HepG2 (cell line): ENCODE results near the gene PIK3CD. TPM values are rescaled to one million over a fixed set of nuclear protein-coding genes. Genes with fewer than 3 reads are reported as not detected.

Experiments
- ATF2 ChIP-seq: sonication (generic); formaldehyde crosslinking; IDR thresholded peaks from 2 replicates; pipeline ENCODE4 v1.4.0; 2020; ENCODE audit warnings: missing genetic modification reagents
- BCL3 ChIP-seq: sonication (generic); formaldehyde crosslinking; IDR thresholded peaks from 2 replicates; pipeline ENCODE4 v1.5.1; 2020; ENCODE audit warnings: mild to moderate bottlenecking, missing genetic modification reagents, moderate library complexity
- ELF4 ChIP-seq: sonication (generic); formaldehyde crosslinking; IDR thresholded peaks from 2 replicates; pipeline ENCODE4 v1.5.0; 2020; ENCODE audit warnings: missing genetic modification reagents, mild to moderate bottlenecking, moderate library complexity, borderline replicate concordance
- GATAD2A ChIP-seq: IDR thresholded peaks from 2 replicates; pipeline ENCODE4 v1.6.1; 2016
- GLI4 ChIP-seq: sonication (generic); formaldehyde crosslinking; IDR thresholded peaks from 2 replicates; pipeline ENCODE4 v1.5.1; 2020; ENCODE audit warnings: missing genetic modification reagents, mild to moderate bottlenecking, moderate library complexity, borderline replicate concordance
- MED8 ChIP-seq: sonication (generic); formaldehyde crosslinking; IDR thresholded peaks from 2 replicates; pipeline ENCODE4 v1.8.1; 2023; ENCODE audit warnings: mild to moderate bottlenecking, missing genetic modification reagents; ENCODE audit not compliant: insufficient replicate concordance
- MIER2 ChIP-seq: IDR thresholded peaks from 2 replicates; pipeline ENCODE4 v1.6.1; 2016; ENCODE audit warnings: missing biosample characterization, missing genetic modification reagents
- NFYC ChIP-seq: IDR thresholded peaks from 2 replicates; pipeline ENCODE4 v1.6.1; 2016; ENCODE audit warnings: missing genetic modification reagents, missing compliant biosample characterization
- PTBP1 ChIP-seq: fragments of 200-400 bp; formaldehyde crosslinking; IDR thresholded peaks from 2 replicates; pipeline ENCODE4 v1.6.1; 2018; ENCODE audit warnings: low read length, low read depth; ENCODE audit not compliant: poor library complexity, severe bottlenecking
- RBFOX2 ChIP-seq: fragments of 200-400 bp; formaldehyde crosslinking; IDR thresholded peaks from 2 replicates; pipeline ENCODE4 v1.6.1; 2017; ENCODE audit warnings: low read depth, mild to moderate bottlenecking, low read length
- REL ChIP-seq: sonication (generic); formaldehyde crosslinking; conservative IDR thresholded peaks from 2 replicates; pipeline ENCODE4 v1.8.0; 2022; ENCODE audit warnings: mild to moderate bottlenecking, missing genetic modification reagents, moderate library complexity
- SCMH1 ChIP-seq: sonication (generic); formaldehyde crosslinking; IDR thresholded peaks from 2 replicates; pipeline ENCODE4 v1.9.0; 2021; ENCODE audit warnings: missing genetic modification reagents, mild to moderate bottlenecking, borderline replicate concordance
- SMARCE1 ChIP-seq: fragments of 450-650 bp; IDR thresholded peaks from 2 replicates; pipeline ENCODE4 v1.6.1; 2017; ENCODE audit warnings: borderline replicate concordance
- SP5 ChIP-seq: IDR thresholded peaks from 2 replicates; pipeline ENCODE4 v1.6.1; 2016; ENCODE audit warnings: low read depth, borderline replicate concordance
- TEAD3 ChIP-seq: optimal IDR thresholded peaks from 2 replicates; pipeline ENCODE3; 2016; ENCODE audit warnings: borderline replicate concordance
- THYN1 ChIP-seq: sonication (generic); formaldehyde crosslinking; IDR thresholded peaks from 2 replicates; pipeline ENCODE4 v1.8.1; 2023; ENCODE audit warnings: low read depth, mild to moderate bottlenecking, moderate library complexity, missing genetic modification reagents, borderline replicate concordance
- YEATS4 ChIP-seq: sonication (generic); formaldehyde crosslinking; IDR thresholded peaks from 2 replicates; pipeline ENCODE4 v1.4.0; 2020; ENCODE audit warnings: missing genetic modification reagents, borderline replicate concordance
- ZBTB14 ChIP-seq: sonication (generic); formaldehyde crosslinking; IDR thresholded peaks from 2 replicates; pipeline ENCODE4 v1.4.0; 2020; ENCODE audit warnings: missing genetic modification reagents
- ZGPAT ChIP-seq: IDR thresholded peaks from 2 replicates; pipeline ENCODE4 v1.6.1; 2016; ENCODE audit warnings: mild to moderate bottlenecking
- ZNF687 ChIP-seq: sonication (generic); formaldehyde crosslinking; IDR thresholded peaks from 2 replicates; pipeline ENCODE4 v1.5.1; 2020; ENCODE audit warnings: mild to moderate bottlenecking, missing genetic modification reagents, moderate library complexity
- polyA plus RNA-seq, 8 experiments: library from polyadenylated mRNA; depleted of rRNA in 3 of 8; stranded (reverse) in 7 of 8; unstranded in 1 of 8; fragments of >200 nt; fragmentation: Illumina TruSeq in 4 of 8; extraction: Trizol in 4 of 8; gene quantifications; 2 replicates each; pipeline versions ENCODE4 v1.2.1 to v1.2.3, GENCODE V29; 2011 to 2016; ENCODE audit warnings: low read depth in 4 of 8, missing spikeins in 1 of 8, mixed read lengths in 1 of 8; ENCODE audit not compliant: insufficient read depth in 1 of 8
- total RNA-seq, 5 experiments: library from RNA; depleted of rRNA; stranded (reverse); fragments of >200 nt; fragmentation: Illumina TruSeq; extraction: Trizol; gene quantifications; 2 replicates each; pipeline ENCODE4 v1.2.3, GENCODE V29; 2016; ENCODE audit warnings: low read depth in 1 of 5

The PIK3CD gene
- total and polyA plus RNA-seq, 2 of the 13 experiments (the other 11 are each of a cell fraction or from before 2014, with no cell fraction given) = 7.1 to 10.0 TPM

- TF ChIP-seq THYN1 (CRISPR knock-in tag) (no peak), BCL3 (CRISPR knock-in tag) (no peak), SMARCE1 (no peak), RBFOX2 (0 out of 2 replicates have a peak, but pooled peaks have one; percentile 27), ZBTB14 (CRISPR knock-in tag) (peak; percentile 39; the same call in 1 of the 2 replicates), ELF4 (CRISPR knock-in tag) (no peak), SP5 (no peak), GLI4 (no peak), PTBP1 (no peak), ZGPAT (CRISPR knock-in tag) (peak; percentile 23; the same call in 1 of the 2 replicates), SCMH1 (CRISPR knock-in tag) (no peak), ATF2 (CRISPR knock-in tag) (peak; percentile 42; the same call in 1 of the 2 replicates), GATAD2A (CRISPR knock-in tag) (no peak), NFYC (no peak), MED8 (CRISPR knock-in tag) (no peak), TEAD3 (CRISPR knock-in tag) (no peak), MIER2 (CRISPR knock-in tag) (no peak), YEATS4 (CRISPR knock-in tag) (no peak), ZNF687 (peak; percentile 62), REL (CRISPR knock-in tag) (no peak)
Measured at GRCh38 chr1:9689011-9689706, 37.6 kb downstream of the PIK3CD start (continued).
